A549 (cell line): ENCODE results near the gene FBLN1. TPM values are rescaled to one million over a fixed set of nuclear protein-coding genes. Genes with fewer than 3 reads are reported as not detected.

ENCODE experiments used
- ATAC-seq, 2 experiments: fragments of 200-7000 bp in 1 of 2; fragments of >200 bp in 1 of 2; cut with Nextera tagmentation in 1 of 2; cut with Tn5 transposase in 1 of 2; 3 replicates each; pipeline versions ENCODE4 v1.8.0 to v1.9.1; 2018 to 2020; ENCODE audit warnings: mild to moderate bottlenecking in 1 of 2, moderate library complexity in 1 of 2
- CTCF ChIA-PET: fragments of 300-600 bp; sonication (Branson Sonifier 250); formaldehyde crosslinking; extraction: SDS; loops from one replicate; lab custom pipeline; 2021; ENCODE audit warnings: antibody characterized with exemption, inconsistent platforms; lab: Yijun Ruan, JAX
- POLR2A ChIA-PET: fragments of 350-600 bp; formaldehyde crosslinking; extraction: SDS; loops from one replicate; lab custom pipeline; 2021; ENCODE audit warnings: antibody characterized with exemption, inconsistent platforms; lab: Yijun Ruan, JAX
- DNase-seq, 2 experiments: peaks; one replicate each; pipeline versions ENCODE4 v3.0.0 to v3.0.0-alpha.2; 2011 to 2016; ENCODE audit warnings: low read depth in 1 of 2, low spot score in 1 of 2
- FAIRE-seq: peaks from 2 replicates; lab custom pipeline; 2011; peaks lifted over from hg19 to GRCh38; lab: Jason Lieb, UNC
- H3K27ac ChIP-seq, 2 experiments: fragments of >200 bp; sonication (Bioruptor Twin); formaldehyde crosslinking; 3 replicates each; pipeline ENCODE4 v1.5.1; 2016 to 2017
- H3K4me1 ChIP-seq: fragments of >200 bp; sonication (Bioruptor Twin); formaldehyde crosslinking; 3 replicates; pipeline ENCODE4 v1.6.1; 2016
- H3K4me2 ChIP-seq: fragments of >200 bp; sonication (Bioruptor Twin); formaldehyde crosslinking; 3 replicates; pipeline ENCODE4 v1.6.1; 2016
- H3K4me3 ChIP-seq: fragments of >200 bp; sonication (Bioruptor Twin); formaldehyde crosslinking; 3 replicates; pipeline ENCODE4 v1.5.1; 2016
- H3K9me3 ChIP-seq: fragments of >200 bp; sonication (Bioruptor Twin); formaldehyde crosslinking; 3 replicates; pipeline ENCODE4 v1.6.1; 2016
- BHLHE40 ChIP-seq: IDR thresholded peaks from 2 replicates; pipeline ENCODE4 v1.6.1; 2012; ENCODE audit warnings: low read depth, low read length, inconsistent platforms
- CEBPB ChIP-seq, 2 experiments: fragments of >200 bp in 1 of 2; sonication (Bioruptor Twin) in 1 of 2; formaldehyde crosslinking in 1 of 2; IDR thresholded peaks; 2 replicates each; pipeline ENCODE4 v1.6.1; 2012 to 2016
- EHMT2 ChIP-seq: fragments of 200-600 bp; sonication (generic); IDR thresholded peaks from 2 replicates; pipeline ENCODE4 v1.6.1; 2016; ENCODE audit warnings: antibody characterized with exemption, low read depth, mild to moderate bottlenecking, moderate library complexity
- FOSL2 ChIP-seq, 2 experiments: fragments of 450-650 bp in 1 of 2; fragments of >200 bp in 1 of 2; sonication (Bioruptor Twin) in 1 of 2; formaldehyde crosslinking; IDR thresholded peaks; 2 replicates each; pipeline versions ENCODE4 v1.5.0 to v1.6.1; 2016 to 2020; ENCODE audit warnings: mild to moderate bottlenecking in 1 of 2, moderate library complexity in 1 of 2
- GATA3 ChIP-seq: IDR thresholded peaks from 2 replicates; pipeline ENCODE4 v1.6.1; 2012; ENCODE audit warnings: borderline replicate concordance
- HOXB13 ChIP-seq: fragments of 250-450 bp; sonication (Bioruptor Pico); IDR thresholded peaks from 2 replicates; pipeline ENCODE4 v1.5.0; 2020; ENCODE audit warnings: low read depth, mild to moderate bottlenecking, moderate library complexity
- NFE2L2 ChIP-seq: fragments of 150-350 bp; conservative IDR thresholded peaks from 2 replicates; pipeline ENCODE4 v1.6.1; 2014; ENCODE audit warnings: low read length
- POLR2A ChIP-seq: IDR thresholded peaks from 2 replicates; pipeline ENCODE4 v1.6.1; 2012; ENCODE audit warnings: mild to moderate bottlenecking, low read length
- RFX5 ChIP-seq: fragments of 450-650 bp; IDR thresholded peaks from 2 replicates; pipeline ENCODE4 v1.7.1; 2014; ENCODE audit warnings: antibody characterized with exemption, mild to moderate bottlenecking, moderate library complexity
- TP53 ChIP-seq: fragments of 250-450 bp; sonication (Bioruptor Pico); IDR thresholded peaks from 2 replicates; pipeline ENCODE4 v1.5.0; 2021; ENCODE audit warnings: mild to moderate bottlenecking, moderate library complexity
- ZC3H11A ChIP-seq: fragments of 450-650 bp; IDR thresholded peaks from 2 replicates; pipeline ENCODE4 v1.6.1; 2014; ENCODE audit warnings: antibody characterized with exemption, mild to moderate bottlenecking
- ZFP36 ChIP-seq: fragments of 450-650 bp; IDR thresholded peaks from 2 replicates; pipeline ENCODE4 v1.6.1; 2014; ENCODE audit warnings: borderline replicate concordance; ENCODE audit not compliant: partially characterized antibody
- ZSCAN20 ChIP-seq: fragments of 250-450 bp; sonication (Bioruptor Pico); IDR thresholded peaks from 2 replicates; pipeline ENCODE4 v1.8.0; 2022; ENCODE audit warnings: mild to moderate bottlenecking, moderate library complexity
- WGBS: methylation state at CpG from one replicate; pipeline ENCODE4 v1.1.6; 2017; ENCODE audit errors: missing lambda C conversion rate; 5-methylcytosine and 5-hydroxymethylcytosine counted together
- polyA plus RNA-seq, 4 experiments: library from polyadenylated mRNA; depleted of rRNA in 3 of 4; stranded (reverse); fragments of >200 nt; fragmentation: RNase III in 1 of 4; extraction: RNeasy Plus Mini Kit Qiagen cat#74134 plus additional on column Dnase treatment in 1 of 4; gene quantifications; 2 replicates in 3 of 4; 3 replicates in 1 of 4; pipeline ENCODE4 v1.2.3, GENCODE V29; 2011 to 2017
- TF ChIP-seq, protein P1 (sequence below): IDR thresholded peaks from 2 replicates; pipeline ENCODE4 v1.6.1; 2012; ENCODE audit warnings: low read depth, borderline replicate concordance
- TF ChIP-seq, protein P2 (sequence below): fragments of >200 bp; sonication (Bioruptor Twin); formaldehyde crosslinking; IDR thresholded peaks from 3 replicates; pipeline ENCODE4 v1.6.1; 2016
- TF ChIP-seq, protein P3 (sequence below): IDR thresholded peaks from 2 replicates; pipeline ENCODE4 v1.6.1; 2012

The FBLN1 gene
- polyA plus RNA-seq, 2 of the 4 experiments (the other 2 are of a cell fraction) = 18.2 to 32.7 TPM

DNA sequence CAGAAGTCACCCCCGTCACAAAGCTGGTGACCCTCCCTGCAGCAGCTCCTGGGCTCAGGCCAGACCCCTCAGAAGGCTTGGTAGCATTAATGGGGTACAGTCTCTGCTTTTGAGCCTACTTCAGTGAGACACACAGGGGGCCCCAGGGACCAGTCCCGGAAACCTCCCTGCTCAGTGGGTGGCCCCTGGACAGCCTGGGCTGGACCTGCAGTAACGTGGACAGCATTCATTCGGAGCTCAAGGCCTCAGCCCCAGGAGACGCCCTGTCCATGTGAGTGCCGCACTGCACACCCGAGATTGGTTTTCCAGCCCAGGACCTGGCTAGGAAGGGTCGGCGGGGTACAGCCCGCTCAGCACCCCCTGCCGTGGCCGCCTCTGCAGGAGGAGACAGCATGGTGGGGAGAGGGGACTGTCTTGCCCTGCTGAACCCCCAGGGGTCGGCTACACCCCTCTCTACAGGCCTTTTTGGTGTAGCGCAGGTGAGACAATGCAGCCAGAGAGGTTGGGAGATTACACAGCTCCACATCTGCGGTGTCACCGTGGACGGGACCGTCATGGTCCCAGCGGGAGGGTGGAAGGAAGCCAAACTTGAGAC lies 83.4 kb downstream of the FBLN1 start (continued):
- TF ChIP-seq RFX5 (no peak), CEBPB (IDR thresholded peaks at IDR 0.05) (no peak), GATA3 (no peak), EHMT2 (no peak), ZFP36 (no peak), TP53 (CRISPR knock-in tag) (no peak), BHLHE40 (no peak)
- TF ChIP-seq, protein P1, sequence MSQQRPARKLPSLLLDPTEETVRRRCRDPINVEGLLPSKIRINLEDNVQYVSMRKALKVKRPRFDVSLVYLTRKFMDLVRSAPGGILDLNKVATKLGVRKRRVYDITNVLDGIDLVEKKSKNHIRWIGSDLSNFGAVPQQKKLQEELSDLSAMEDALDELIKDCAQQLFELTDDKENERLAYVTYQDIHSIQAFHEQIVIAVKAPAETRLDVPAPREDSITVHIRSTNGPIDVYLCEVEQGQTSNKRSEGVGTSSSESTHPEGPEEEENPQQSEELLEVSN = no peak

DNA sequence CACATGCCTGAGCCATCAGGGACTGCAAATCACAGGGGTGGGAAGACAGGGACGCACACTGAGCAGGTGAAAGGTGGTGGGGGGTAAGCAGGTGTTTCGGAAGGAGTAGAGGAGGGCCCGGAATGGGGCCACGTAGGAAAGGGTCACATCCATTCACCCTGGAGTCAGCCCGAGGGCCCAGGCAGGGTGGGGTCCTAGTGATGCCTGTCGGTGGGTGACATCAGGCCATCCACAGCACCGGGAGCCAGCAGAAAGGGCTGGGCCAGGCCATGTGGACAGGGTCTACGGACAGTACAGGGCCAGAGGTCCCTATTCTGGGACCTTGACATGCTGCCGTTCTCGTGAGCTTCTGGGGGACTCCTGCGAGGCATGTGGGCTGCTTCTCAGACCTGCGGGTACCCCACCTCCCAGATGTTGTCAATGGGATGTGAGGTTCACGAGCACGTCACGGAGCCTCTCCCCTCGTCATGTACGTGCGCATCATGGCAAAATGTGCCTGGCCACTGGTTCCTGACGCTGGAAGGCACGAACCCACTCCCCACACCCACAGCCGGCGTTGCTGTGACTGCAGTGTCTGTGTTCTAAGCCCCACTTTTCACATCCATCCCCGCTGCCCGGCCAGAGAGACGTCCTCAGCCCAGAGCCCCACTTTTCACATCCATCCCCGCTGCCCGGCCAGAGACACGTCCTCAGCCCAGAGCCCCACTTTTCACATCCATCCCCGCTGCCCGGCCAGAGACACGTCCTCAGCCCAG lies 84.1 kb downstream of the FBLN1 start:
- ATAC-seq (no peak), FAIRE-seq (no peak), DNase-seq (no peak)
- Histone ChIP-seq H3K4me3 (no peak overlapping the region), H3K4me2 (no peak overlapping the region; the same call in 2 of the 3 replicates), H3K4me1 (peaks cover 47% of the 10 kb centered on the region), H3K9me3 (no peaks in the 10 kb centered on the region), H3K27ac (peak overlapping the region; percentile 81 to 93)
- POLR2A ChIA-PET = no interaction called here
- WGBS = 96% methylated on average over 21 of the region's 31 CpGs
- CTCF ChIA-PET = interaction anchor here (1.0 kb wide), 1 partner anchor 58 kb away, joined by 3 read pairs; no protein-coding TSS in a partner anchor
- TF ChIP-seq HOXB13 (CRISPR knock-in tag) (no peak), NFE2L2 (no peak)
- TF ChIP-seq, protein P2, sequence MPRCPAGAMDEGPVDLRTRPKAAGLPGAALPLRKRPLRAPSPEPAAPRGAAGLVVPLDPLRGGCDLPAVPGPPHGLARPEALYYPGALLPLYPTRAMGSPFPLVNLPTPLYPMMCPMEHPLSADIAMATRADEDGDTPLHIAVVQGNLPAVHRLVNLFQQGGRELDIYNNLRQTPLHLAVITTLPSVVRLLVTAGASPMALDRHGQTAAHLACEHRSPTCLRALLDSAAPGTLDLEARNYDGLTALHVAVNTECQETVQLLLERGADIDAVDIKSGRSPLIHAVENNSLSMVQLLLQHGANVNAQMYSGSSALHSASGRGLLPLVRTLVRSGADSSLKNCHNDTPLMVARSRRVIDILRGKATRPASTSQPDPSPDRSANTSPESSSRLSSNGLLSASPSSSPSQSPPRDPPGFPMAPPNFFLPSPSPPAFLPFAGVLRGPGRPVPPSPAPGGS = no peak

DNA sequence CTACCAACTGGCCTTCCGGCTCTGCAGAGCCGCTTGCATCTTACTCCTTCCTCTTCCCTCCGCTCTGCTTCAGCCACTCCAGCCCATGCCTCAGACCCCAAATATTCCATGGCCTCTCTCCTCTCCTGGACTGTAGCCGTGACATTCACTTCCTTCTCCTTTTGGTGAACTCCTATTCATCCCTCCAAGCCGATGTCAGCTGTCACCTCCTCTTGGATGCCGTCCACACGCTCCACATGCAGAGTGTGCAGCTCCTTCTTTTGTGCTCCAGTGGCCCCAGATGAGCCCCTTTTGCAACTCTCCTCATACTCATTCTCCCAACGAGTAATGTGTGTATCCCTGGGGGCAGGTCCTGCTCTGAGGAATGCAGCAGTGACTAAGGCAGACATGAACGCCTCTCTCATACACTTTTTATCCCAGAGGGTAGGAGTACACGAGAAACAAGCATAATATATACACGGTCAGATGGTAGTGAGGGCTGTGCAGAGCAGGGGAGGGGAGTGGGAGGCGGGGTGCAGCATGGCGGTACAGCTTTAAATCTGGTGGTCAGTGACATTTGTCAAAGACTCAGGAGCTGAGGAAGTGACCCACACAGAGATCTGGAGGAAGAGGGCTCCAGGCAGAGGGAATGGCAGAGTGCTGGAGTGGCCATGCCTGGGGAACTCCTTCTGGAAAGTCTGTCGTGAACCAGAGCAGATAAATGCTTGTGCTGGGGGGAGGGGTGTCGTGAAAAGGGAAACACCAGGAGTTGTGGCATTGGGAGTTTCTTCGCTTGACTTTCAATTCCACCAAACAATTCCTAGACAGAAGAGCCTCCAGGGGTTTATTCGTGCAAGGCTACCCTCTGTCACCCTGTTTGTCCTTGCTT lies 85.2 kb downstream of the FBLN1 start:
- ChIA-PET CTCF (interaction anchor here (1.0 kb wide), 2 partner anchors 10 to 57 kb away, joined by 3 to 7 read pairs; no protein-coding TSS in a partner anchor), POLR2A (no interaction called here)
- 42% methylated on average over 17 of the region's 17 CpGs for WGBS
- FAIRE-seq (no peak), DNase-seq (peak in 1 of 2 experiments; percentile 40), ATAC-seq (peak; percentile 47 to 69; a peak in 5 of 6 replicates)
- Histone ChIP-seq H3K9me3 (no peaks in the 10 kb centered on the region), H3K4me3 (no peak overlapping the region), H3K4me2 (peak overlapping the region; percentile 56), H3K4me1 (peaks cover 47% of the 10 kb centered on the region), H3K27ac (peak overlapping the region; percentile 81 to 93)
- no peak for TF ChIP-seq FOSL2 (IDR thresholded peaks at IDR 0.05)
- peak; percentile 25; the same call in 1 of the 2 replicates for TF ChIP-seq FOSL2 (CRISPR knock-in tag; IDR thresholded peaks at IDR 0.05)
- no peak for TF ChIP-seq ZC3H11A
- peak; percentile 40 for TF ChIP-seq ZFP36

DNA sequence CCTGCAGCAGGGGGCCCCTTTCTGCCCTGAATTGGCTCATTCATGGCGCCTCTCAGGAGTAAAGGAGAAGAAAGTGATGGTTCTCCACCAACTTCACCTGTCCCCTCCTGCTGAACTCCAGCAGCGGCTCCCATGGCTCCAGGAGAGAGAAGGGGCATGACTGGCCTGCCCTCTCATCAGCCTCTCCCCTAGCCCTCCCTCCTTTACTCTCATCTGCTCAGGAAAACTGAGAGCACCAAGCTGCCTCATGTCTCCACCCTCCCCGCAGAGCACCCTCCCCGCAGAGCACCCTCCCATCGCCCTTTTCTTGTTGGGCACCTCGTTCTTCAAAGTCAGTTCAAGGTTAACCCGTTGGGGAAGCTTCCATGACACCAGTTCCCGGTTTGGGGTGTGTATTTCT lies 86.9 kb downstream of the FBLN1 start:
- no peak for DNase-seq
- Histone ChIP-seq H3K9me3 (no peaks in the 10 kb centered on the region), H3K4me1 (peaks cover 34% of the 10 kb centered on the region), H3K4me2 (no peak overlapping the region), H3K4me3 (no peak overlapping the region), H3K27ac (peak overlapping the region; percentile 38 to 74; a peak in 5 of 6 replicates)
- CTCF ChIA-PET = interaction anchor here (1.7 to 1.9 kb wide), 2 partner anchors 11 to 56 kb away, joined by 5 to 6 read pairs; no protein-coding TSS in a partner anchor
- POLR2A ChIA-PET = no interaction called here
- WGBS = 91% methylated on average over 8 of the region's 8 CpGs
- ATAC-seq = no peak
- no peak for FAIRE-seq
- TF ChIP-seq, protein P3, sequence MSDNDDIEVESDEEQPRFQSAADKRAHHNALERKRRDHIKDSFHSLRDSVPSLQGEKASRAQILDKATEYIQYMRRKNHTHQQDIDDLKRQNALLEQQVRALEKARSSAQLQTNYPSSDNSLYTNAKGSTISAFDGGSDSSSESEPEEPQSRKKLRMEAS = no peak
- TF ChIP-seq, protein P2 = no peak
- TF ChIP-seq BHLHE40 (no peak), FOSL2 (IDR thresholded peaks at IDR 0.05) (no peak), FOSL2 (CRISPR knock-in tag; IDR thresholded peaks at IDR 0.05) (no peak), POLR2A (no peak), ZC3H11A (no peak), GATA3 (no peak), ZSCAN20 (no peak)
